ENCODE results near the gene UBXN11. TPM values are rescaled to one million over a fixed set of nuclear protein-coding genes. Genes with fewer than 3 reads are reported as not detected.

UBXN11 gene
- total RNA-seq, 4 donors from 2014 or later = 7.1 to 13.3 (median 10.1) TPM

DNA sequence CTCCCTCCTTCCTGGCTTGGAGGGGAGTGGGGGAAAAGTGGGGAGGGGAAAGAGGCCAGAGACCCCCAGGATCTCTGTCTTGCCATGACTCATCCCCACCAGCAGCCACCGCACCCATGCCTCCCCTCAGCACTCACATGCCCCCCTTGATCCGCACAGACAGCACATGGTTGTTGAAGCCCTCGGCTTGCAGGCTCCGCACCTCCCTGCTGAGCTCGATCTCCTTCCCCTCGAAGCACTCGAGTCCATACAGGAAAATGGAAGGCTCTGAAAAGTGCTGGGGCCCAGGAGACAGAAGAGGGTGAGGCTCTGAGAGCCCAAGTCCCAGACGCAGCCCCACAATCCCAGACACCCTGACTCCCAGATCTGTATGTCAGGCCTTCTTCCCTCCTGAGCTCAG, 22.2 kb upstream of the UBXN11 start:
- Histone ChIP-seq H3K4me3 (no peak overlapping the region), H3K27ac (replicated peaks in 1 of 4) (no peak overlapping the region), H3K4me1 (no peaks in the 10 kb centered on the region), H3K27me3 (peaks cover 0 to 65% (median 7%) of the 10 kb centered on the region in 4 donors), H3K9me3 (no peaks in the 10 kb centered on the region), H3K36me3 (no peaks in the 10 kb centered on the region)
- DNase-seq (ENCODE audit: extremely low spot score) = no peak
- WGBS = 85% methylated on average over 8 of the region's 8 CpGs
- TF ChIP-seq POLR2AphosphoS5 (IDR thresholded peaks at IDR 0.05) (no peak), POLR2A (IDR thresholded peaks at IDR 0.05; ENCODE audit: low read depth) (no peak), EP300 (IDR thresholded peaks at IDR 0.05) (no peak)
- TF ChIP-seq, protein P1, sequence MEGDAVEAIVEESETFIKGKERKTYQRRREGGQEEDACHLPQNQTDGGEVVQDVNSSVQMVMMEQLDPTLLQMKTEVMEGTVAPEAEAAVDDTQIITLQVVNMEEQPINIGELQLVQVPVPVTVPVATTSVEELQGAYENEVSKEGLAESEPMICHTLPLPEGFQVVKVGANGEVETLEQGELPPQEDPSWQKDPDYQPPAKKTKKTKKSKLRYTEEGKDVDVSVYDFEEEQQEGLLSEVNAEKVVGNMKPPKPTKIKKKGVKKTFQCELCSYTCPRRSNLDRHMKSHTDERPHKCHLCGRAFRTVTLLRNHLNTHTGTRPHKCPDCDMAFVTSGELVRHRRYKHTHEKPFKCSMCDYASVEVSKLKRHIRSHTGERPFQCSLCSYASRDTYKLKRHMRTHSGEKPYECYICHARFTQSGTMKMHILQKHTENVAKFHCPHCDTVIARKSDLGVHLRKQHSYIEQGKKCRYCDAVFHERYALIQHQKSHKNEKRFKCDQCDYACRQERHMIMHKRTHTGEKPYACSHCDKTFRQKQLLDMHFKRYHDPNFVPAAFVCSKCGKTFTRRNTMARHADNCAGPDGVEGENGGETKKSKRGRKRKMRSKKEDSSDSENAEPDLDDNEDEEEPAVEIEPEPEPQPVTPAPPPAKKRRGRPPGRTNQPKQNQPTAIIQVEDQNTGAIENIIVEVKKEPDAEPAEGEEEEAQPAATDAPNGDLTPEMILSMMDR (IDR thresholded peaks at IDR 0.05) = no peak
- intact Hi-C loops (cut with DNase I) = no loop called here

DNA sequence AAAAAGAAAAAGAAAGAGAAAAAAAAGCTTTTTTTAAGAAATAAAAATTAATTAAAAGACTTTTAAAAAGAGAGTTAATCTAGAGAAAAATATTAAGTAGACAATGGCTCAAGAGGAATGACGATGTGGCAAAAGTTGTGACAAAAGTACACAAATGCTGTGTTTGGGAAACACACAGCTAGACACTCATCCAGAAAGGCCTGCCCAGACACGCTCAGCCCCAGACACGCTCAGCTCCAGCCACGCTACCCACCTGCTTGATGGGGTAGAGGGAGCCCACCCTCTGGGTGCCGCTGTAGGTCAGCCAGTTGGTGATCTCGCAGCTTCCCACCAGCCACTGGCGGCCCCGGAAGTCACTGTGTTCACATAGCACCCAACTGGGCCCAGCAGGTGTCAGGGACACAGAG, 21.5 kb upstream of the UBXN11 start:
- Histone ChIP-seq H3K9me3 (no peaks in the 10 kb centered on the region), H3K27me3 (peaks cover 0 to 59% (median 3%) of the 10 kb centered on the region in 4 donors), H3K27ac (replicated peaks in 1 of 4) (no peak overlapping the region), H3K4me1 (no peaks in the 10 kb centered on the region), H3K36me3 (no peaks in the 10 kb centered on the region), H3K4me3 (no peak overlapping the region)
- WGBS = 82% methylated on average over 6 of the region's 8 CpGs
- intact Hi-C loops (cut with DNase I) = no loop called here
- TF ChIP-seq, protein P1 (IDR thresholded peaks at IDR 0.05) = no peak
- TF ChIP-seq POLR2AphosphoS5 (IDR thresholded peaks at IDR 0.05) = no peak
- TF ChIP-seq EP300 (IDR thresholded peaks at IDR 0.05) = no peak
- TF ChIP-seq POLR2A (IDR thresholded peaks at IDR 0.05; ENCODE audit: low read depth) = no peak
- DNase-seq (ENCODE audit: extremely low spot score) = no peak

DNA sequence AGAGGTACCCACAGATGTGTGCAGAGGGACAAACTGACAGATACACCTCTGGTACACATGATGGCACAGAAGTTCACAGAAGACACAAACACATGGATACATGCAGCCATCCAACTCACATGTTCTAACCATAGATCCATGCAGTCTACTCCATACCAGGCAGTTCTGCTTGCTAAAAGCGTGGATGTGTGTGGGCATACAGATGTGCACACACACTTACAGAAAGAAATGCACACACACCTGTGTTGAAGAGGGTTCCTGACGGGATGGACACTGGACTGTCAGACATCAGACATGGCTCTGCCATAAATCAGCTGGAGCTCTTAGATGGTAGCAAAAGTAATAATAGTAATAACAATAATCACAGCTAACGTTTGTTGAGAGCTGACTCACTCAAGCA, 18.1 kb upstream of the UBXN11 start:
- DNase-seq (ENCODE audit: extremely low spot score) = no peak
- no peak overlapping the region for H3K4me3 ChIP-seq
- no peak overlapping the region for H3K27ac ChIP-seq (replicated peaks in 1 of 4)
- peaks cover 3 to 13% (median 9%) of the 10 kb centered on the region in 4 donors for H3K4me1 ChIP-seq
- intact Hi-C loops (cut with DNase I) = loop anchor here (5.0 kb wide), 1 partner anchor 152 kb away; the partner anchor contains the start of gene ZNF593OS
- no peak for TF ChIP-seq POLR2A (IDR thresholded peaks at IDR 0.05; ENCODE audit: low read depth)
- no peak for TF ChIP-seq EP300 (IDR thresholded peaks at IDR 0.05)
- no peak for TF ChIP-seq POLR2AphosphoS5 (IDR thresholded peaks at IDR 0.05)
- TF ChIP-seq, protein P1 (IDR thresholded peaks at IDR 0.05) = no peak
- peaks cover 0 to 33% (median 2%) of the 10 kb centered on the region in 4 donors for H3K27me3 ChIP-seq
- 88% methylated on average over 3 of the region's 3 CpGs for WGBS
- no peaks in the 10 kb centered on the region for H3K36me3 ChIP-seq
- no peaks in the 10 kb centered on the region for H3K9me3 ChIP-seq

DNA sequence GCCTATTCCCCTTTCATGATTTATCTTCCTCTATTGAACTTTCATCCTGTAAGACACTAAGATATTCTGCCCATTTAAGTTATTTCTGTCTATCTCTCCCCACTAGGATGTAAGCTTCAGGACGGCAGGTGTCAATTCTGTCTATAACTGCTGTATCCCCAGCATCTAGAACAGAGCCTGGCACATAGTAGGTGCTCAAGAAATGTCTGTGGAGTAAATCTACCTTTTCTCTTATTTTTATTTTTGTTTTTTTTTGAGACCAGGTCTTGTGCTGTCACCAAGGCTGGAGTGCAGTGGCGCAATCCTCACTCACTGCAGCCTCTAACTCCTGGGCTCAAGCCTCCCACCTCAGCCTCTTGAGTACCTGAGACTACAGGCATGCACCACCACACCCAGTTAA, 16.9 kb upstream of the UBXN11 start:
- WGBS = 89% methylated on average over 2 of the region's 2 CpGs
- H3K27ac ChIP-seq (replicated peaks in 1 of 4) = no peak overlapping the region

More for the DNA sequence above, 16.9 kb upstream of the UBXN11 start:
- Histone ChIP-seq H3K36me3 (no peaks in the 10 kb centered on the region), H3K4me3 (no peak overlapping the region), H3K27me3 (peaks cover 0 to 23% (median 2%) of the 10 kb centered on the region in 4 donors), H3K4me1 (peaks cover 3 to 15% (median 9%) of the 10 kb centered on the region in 4 donors), H3K9me3 (no peaks in the 10 kb centered on the region)
- TF ChIP-seq POLR2AphosphoS5 (IDR thresholded peaks at IDR 0.05) = no peak
- no peak for TF ChIP-seq EP300 (IDR thresholded peaks at IDR 0.05)
- TF ChIP-seq, protein P1 (IDR thresholded peaks at IDR 0.05) = no peak
- TF ChIP-seq POLR2A (IDR thresholded peaks at IDR 0.05; ENCODE audit: low read depth) = no peak
- intact Hi-C loops (cut with DNase I) = loop anchor here (5.0 kb wide), 1 partner anchor 151 kb away; the partner anchor contains the start of gene ZNF593OS
- no peak for DNase-seq (ENCODE audit: extremely low spot score)

Data from esophagus muscularis mucosa (tissue), 4 donors.